B cell (primary cell): ENCODE results near the gene RSBN1L. TPM values are rescaled to one million over a fixed set of nuclear protein-coding genes. Genes with fewer than 3 reads are reported as not detected.

ENCODE experiments used
- ATAC-seq: fragments of 200-7000 bp; cut with Tn5 transposase; one replicate; pipeline ENCODE4 v1.10.0; 2021; ENCODE audit warnings: low read depth, mild to moderate bottlenecking, moderate number of reproducible peaks, moderate library complexity
- CTCF ChIA-PET: fragments of 350-600 bp; sonication (Branson Sonifier 250); formaldehyde crosslinking; loops from one replicate; lab custom pipeline; 2021; ENCODE audit warnings: antibody characterized with exemption, inconsistent platforms; lab: Charles Lee
- POLR2A ChIA-PET: fragments of 350-600 bp; sonication (Branson Sonifier 250); formaldehyde crosslinking; loops from one replicate; lab custom pipeline; 2021; ENCODE audit warnings: antibody characterized with exemption; lab: Charles Lee
- DNase-seq: peaks from one replicate; pipeline ENCODE4 v3.0.0; 2013
- H2AFZ ChIP-seq: 2 replicates; pipeline ENCODE4 v1.6.1; 2012; ENCODE audit warnings: mild to moderate bottlenecking, low read depth, low read length; ENCODE audit not compliant: insufficient read depth, poor library complexity, severe bottlenecking
- H3K27ac ChIP-seq, 2 donors: 1 replicate in 1 of 2; 2 replicates in 1 of 2; pipeline ENCODE4 v1.5.1; 2012 to 2013; ENCODE audit warnings: low read length in 2 of 2, mild to moderate bottlenecking in 2 of 2, moderate library complexity in 1 of 2
- H3K27me3 ChIP-seq, 4 experiments: fragments of 200-600 bp in 1 of 4; sonication (generic) in 1 of 4; replicated peaks in 1 of 4; 1 replicate in 2 of 4; 2 replicates in 2 of 4; pipeline versions ENCODE4 v1.6.1 to v1.7.0; 2013 to 2016; ENCODE audit warnings: low read length in 3 of 4, mild to moderate bottlenecking in 2 of 4, mixed read lengths in 1 of 4, moderate library complexity in 1 of 4; ENCODE audit not compliant: insufficient read depth in 4 of 4, control insufficient read depth in 3 of 4; ENCODE audit errors: control extremely low read depth in 1 of 4
- H3K36me3 ChIP-seq, 2 experiments: replicated peaks in 1 of 2; 1 replicate in 1 of 2; 2 replicates in 1 of 2; pipeline versions ENCODE4 v1.6.1 to v1.7.1; 2013; ENCODE audit warnings: low read length in 1 of 2; ENCODE audit not compliant: insufficient read depth in 2 of 2, control insufficient read depth in 1 of 2; ENCODE audit errors: control extremely low read depth in 1 of 2, extremely low read depth in 1 of 2
- H3K4me1 ChIP-seq, 2 donors: fragments of 200-600 bp in 1 of 2; sonication (generic) in 1 of 2; 1 replicate in 1 of 2; 2 replicates in 1 of 2; pipeline versions ENCODE4 v1.5.1 to v1.6.1; 2013 to 2017; ENCODE audit warnings: low read length in 2 of 2; ENCODE audit not compliant: control insufficient read depth in 2 of 2, insufficient read depth in 2 of 2
- H3K4me2 ChIP-seq: replicated peaks from 2 replicates; pipeline ENCODE3; 2012; ENCODE audit warnings: mild to moderate bottlenecking, low read depth, low read length; ENCODE audit not compliant: poor library complexity, severe bottlenecking
- H3K4me3 ChIP-seq, 5 experiments: fragments of 200-600 bp in 1 of 5; sonication (generic) in 1 of 5; 1 replicate in 3 of 5; 2 replicates in 2 of 5; pipeline versions ENCODE4 v1.5.1 to v1.7.0; 2011 to 2016; ENCODE audit warnings: low read length in 4 of 5, mild to moderate bottlenecking in 4 of 5, low read depth in 2 of 5, control low read depth in 1 of 5, moderate library complexity in 1 of 5; ENCODE audit not compliant: insufficient read depth in 1 of 5; ENCODE audit errors: control extremely low read depth in 1 of 5, extremely low read depth in 1 of 5
- H3K79me2 ChIP-seq: fragments of 200-600 bp; sonication (generic); one replicate; pipeline ENCODE4 v1.6.0; 2016; ENCODE audit warnings: low read length; ENCODE audit not compliant: control insufficient read depth, insufficient read depth
- H3K9ac ChIP-seq: fragments of 200-600 bp; sonication (generic); 2 replicates; pipeline ENCODE4 v1.6.1; 2017; ENCODE audit warnings: mild to moderate bottlenecking, low read length, moderate library complexity
- H3K9me3 ChIP-seq, 3 donors: one replicate each; pipeline versions ENCODE4 v1.6.1 to v1.7.1; 2013; ENCODE audit warnings: low read length in 2 of 3; ENCODE audit not compliant: control insufficient read depth in 2 of 3, insufficient read depth in 1 of 3; ENCODE audit errors: control extremely low read depth in 1 of 3
- H4K20me1 ChIP-seq: 2 replicates; pipeline ENCODE4 v1.6.0; 2012; ENCODE audit warnings: mild to moderate bottlenecking, low read length; ENCODE audit not compliant: insufficient read depth, control insufficient read depth, poor library complexity, severe bottlenecking
- H3K27ac Mint-ChIP-seq: one replicate; pipeline ENCODE4 v1.8.0; 2021; ENCODE audit warnings: mixed read lengths
- H3K27me3 Mint-ChIP-seq: one replicate; pipeline ENCODE4 v1.8.0; 2021; ENCODE audit warnings: mixed read lengths
- H3K4me1 Mint-ChIP-seq: one replicate; pipeline ENCODE4 v1.8.0; 2021; ENCODE audit warnings: mixed read lengths
- H3K4me3 Mint-ChIP-seq: one replicate; pipeline ENCODE4 v1.8.0; 2021; ENCODE audit warnings: mixed read lengths
- H3K9me3 Mint-ChIP-seq: one replicate; pipeline ENCODE4 v1.8.0; 2022; ENCODE audit warnings: mixed read lengths; ENCODE audit not compliant: insufficient read depth
- CTCF ChIP-seq: fragments of 200-600 bp; IDR thresholded peaks from one replicate; pipeline ENCODE4 v1.8.0; 2022; ENCODE audit warnings: antibody characterized with exemption, mild to moderate bottlenecking
- EZH2 ChIP-seq: IDR thresholded peaks from 2 replicates; pipeline ENCODE4 v1.6.1; 2012; ENCODE audit warnings: borderline replicate concordance, low read depth, mild to moderate bottlenecking, moderate library complexity, low read length; ENCODE audit not compliant: insufficient read depth, poor library complexity, severe bottlenecking
- WGBS: methylation state at CpG from one replicate; pipeline ENCODE4 v1.1.5; 2013; ENCODE audit warnings: missing lambda C conversion rate; ENCODE audit not compliant: insufficient coverage; 5-methylcytosine and 5-hydroxymethylcytosine counted together
- intact Hi-C: fragments of 100-400 bp; cut with micrococcal nuclease; formaldehyde crosslinking; loops from one replicate; pipeline ENCODE4 v1.10.0; 2022
- polyA plus RNA-seq: library from polyadenylated mRNA; depleted of rRNA; stranded (reverse); fragments of >200 nt; gene quantifications from 2 replicates; pipeline ENCODE4 v1.2.3, GENCODE V29; 2012
- total RNA-seq, 2 donors: library from RNA; stranded (reverse); fragments of 120-200 nt in 1 of 2; gene quantifications; 1 replicate in 1 of 2; 2 replicates in 1 of 2; pipeline versions ENCODE4 v1.2.3 to v1.2.4, GENCODE V29; 2013 to 2022

Gene RSBN1L
- total and polyA plus RNA-seq, 2 donors (not counting 1 experiment from before 2014, with no cell fraction given): 17.0 to 47.0 TPM

- Histone ChIP-seq H4K20me1 (no peaks in the 10 kb centered on the region), H3K4me1 (no peaks in the 10 kb centered on the region), H3K27ac (peak overlapping the region in 1 of 2 donors; percentile 41), H3K4me2 (no peak overlapping the region), H3K4me3 (no peak overlapping the region), H3K27me3 (no peaks in the 10 kb centered on the region), H3K36me3 (peaks cover 3 to 65% of the 10 kb centered on the region in 2 experiments), H3K9me3 (peaks cover 0 to 4% (median 0%) of the 10 kb centered on the region in 3 donors), H2AFZ (no peak overlapping the region), H3K9ac (no peak overlapping the region), H3K79me2 (peaks cover 8% of the 10 kb centered on the region)
- ATAC-seq (no peak), DNase-seq (no peak)
- H3K4me3 Mint-ChIP-seq: no peak overlapping the region
- H3K9me3 Mint-ChIP-seq: no peaks in the 10 kb centered on the region
- ChIA-PET CTCF (no interaction called here), POLR2A (no interaction called here)
- TF ChIP-seq CTCF (no peak), EZH2 (no peak)
- no peaks in the 10 kb centered on the region for H3K27me3 Mint-ChIP-seq
- intact Hi-C loops: no loop called here
- peak overlapping the region; percentile 18 for H3K27ac Mint-ChIP-seq
- peaks cover 2% of the 10 kb centered on the region for H3K4me1 Mint-ChIP-seq
Observed at GRCh38 chr7:77771901-77772300, 75.6 kb downstream of the RSBN1L start.

GRCh38 chr7:77778535-77778934 lies 82.3 kb downstream of the RSBN1L start:
- Histone ChIP-seq H2AFZ (no peak overlapping the region), H3K4me2 (no peak overlapping the region), H3K9me3 (peaks cover 0 to under 1% (median 0%) of the 10 kb centered on the region in 3 donors), H3K9ac (no peak overlapping the region), H3K27ac (no peak overlapping the region), H4K20me1 (no peaks in the 10 kb centered on the region), H3K79me2 (peaks cover 4% of the 10 kb centered on the region), H3K4me1 (no peaks in the 10 kb centered on the region), H3K27me3 (no peaks in the 10 kb centered on the region), H3K36me3 (peaks cover 3 to 57% of the 10 kb centered on the region in 2 experiments), H3K4me3 (no peak overlapping the region)
- TF ChIP-seq EZH2: no peak
- no peak for TF ChIP-seq CTCF
- no peak overlapping the region for H3K27ac Mint-ChIP-seq
- H3K27me3 Mint-ChIP-seq: no peaks in the 10 kb centered on the region
- no peak for ATAC-seq
- ChIA-PET CTCF (interaction anchor here (1.0 to 1.2 kb wide), 2 partner anchors 127 to 157 kb away, joined by 3 to 5 read pairs; no protein-coding TSS in a partner anchor), POLR2A (interaction anchor here (0.6 kb wide), 1 partner anchor 114 kb away, joined by 3 read pairs; no protein-coding TSS in a partner anchor)
- no peak overlapping the region for H3K4me3 Mint-ChIP-seq
- peaks cover 4% of the 10 kb centered on the region for H3K4me1 Mint-ChIP-seq
- no CpG with 5 or more reads among the region's 2 CpGs for WGBS
- DNase-seq: no peak
- intact Hi-C loops: no loop called here
- H3K9me3 Mint-ChIP-seq: no peaks in the 10 kb centered on the region
